HCT116 (cell line): ENCODE measurements around the gene ZBTB1. TPM values are rescaled to one million over a fixed set of nuclear protein-coding genes. Genes with fewer than 3 reads are reported as not detected.

Source experiments
- ATAC-seq: fragments of 200-7000 bp; cut with Tn5 transposase; 2 replicates; pipeline ENCODE4 v1.9.1; 2020; ENCODE audit warnings: mild to moderate bottlenecking, moderate library complexity
- BruUV-seq: library from RNA; stranded (reverse); fragments of 400-500 nt; replicated peaks from 2 replicates; lab custom pipeline; 2021; lab: Mats Ljungman, UMichigan
- CTCF ChIA-PET: fragments of 300-600 bp; sonication (Branson Sonifier 250); formaldehyde crosslinking; loops from one replicate; lab custom pipeline; 2021; ENCODE audit warnings: antibody characterized with exemption; lab: Charles Lee
- POLR2A ChIA-PET: fragments of 300-600, 350-600 bp; sonication (Branson Sonifier 250); formaldehyde crosslinking; loops from one replicate; lab custom pipeline; 2021; ENCODE audit warnings: antibody characterized with exemption; lab: Charles Lee
- RAD21 ChIA-PET, 2 experiments: fragments of 300-600 bp; sonication (Branson Sonifier 250); formaldehyde crosslinking; loops; one replicate each; lab custom pipeline; 2023; ENCODE audit warnings: low total read pairs in 2 of 2; ENCODE audit not compliant: uncharacterized antibody in 2 of 2, unreplicated experiment in 2 of 2, low non-redundant PET in 1 of 2; lab: Charles Lee
- DNase-seq: peaks from one replicate; pipeline ENCODE4 v3.0.0-alpha.2; 2010; ENCODE audit warnings: low read depth, low spot score
- H2AFZ ChIP-seq: fragments of 200-600 bp; shearing (Covaris generic), sonication (generic); 2 replicates; pipeline ENCODE4 v1.6.1; 2017; ENCODE audit warnings: low read depth, mixed run types, mixed read lengths, antibody characterized with exemption, low read length; ENCODE audit not compliant: poor library complexity, severe bottlenecking
- H3K27ac ChIP-seq: 2 replicates; pipeline ENCODE4 v1.5.1; 2012; ENCODE audit warnings: low read depth, low read length
- H3K27me3 ChIP-seq: fragments of 200-600 bp; sonication (generic); 2 replicates; pipeline ENCODE4 v1.6.1; 2016; ENCODE audit warnings: mixed run types, low read length, mixed read lengths; ENCODE audit not compliant: insufficient read depth
- H3K36me3 ChIP-seq, 2 experiments: fragments of 200-500 bp in 1 of 2; fragments of 200-600 bp in 1 of 2; sonication (Bioruptor generic) in 1 of 2; sonication (generic) in 1 of 2; 2 replicates each; pipeline versions ENCODE4 v1.5.1 to v1.6.1; 2014 to 2016; ENCODE audit warnings: low read length in 2 of 2, inconsistent platforms in 1 of 2, mixed read lengths in 1 of 2, mixed run types in 1 of 2; ENCODE audit not compliant: insufficient read depth in 2 of 2, control insufficient read depth in 1 of 2
- H3K4me1 ChIP-seq, 2 experiments: fragments of 200-600 bp in 1 of 2; sonication (generic) in 1 of 2; 2 replicates each; pipeline versions ENCODE4 v1.5.1 to v1.6.1; 2012 to 2017; ENCODE audit warnings: low read length in 2 of 2, inconsistent platforms in 1 of 2, mild to moderate bottlenecking in 1 of 2, mixed read lengths in 1 of 2, mixed run types in 1 of 2, moderate library complexity in 1 of 2; ENCODE audit not compliant: insufficient read depth in 2 of 2, control insufficient read depth in 1 of 2
- H3K4me2 ChIP-seq: fragments of 200-600 bp; sonication (generic); 2 replicates; pipeline ENCODE4 v1.6.1; 2017; ENCODE audit warnings: mixed run types, low read length, mixed read lengths
- H3K4me3 ChIP-seq, 2 experiments: fragments of 200-600 bp in 1 of 2; sonication (generic) in 1 of 2; replicated peaks in 1 of 2; 2 replicates each; pipeline ENCODE4 v1.5.1; 2011 to 2016; ENCODE audit warnings: low read length in 2 of 2, control low read depth in 1 of 2, low read depth in 1 of 2, mild to moderate bottlenecking in 1 of 2, mixed read lengths in 1 of 2, mixed run types in 1 of 2
- H3K79me2 ChIP-seq: fragments of 200-600 bp; sonication (generic); 2 replicates; pipeline ENCODE4 v1.6.1; 2017; ENCODE audit warnings: mild to moderate bottlenecking, mixed run types, low read length, moderate library complexity, mixed read lengths; ENCODE audit not compliant: insufficient read depth
- H3K9ac ChIP-seq: fragments of 200-600 bp; sonication (generic); 2 replicates; pipeline ENCODE4 v1.6.1; 2016; ENCODE audit warnings: low read length, mixed read lengths
- H3K9me2 ChIP-seq: fragments of 200-600 bp; sonication (generic), shearing (Covaris generic); 2 replicates; pipeline ENCODE4 v1.6.1; 2017; ENCODE audit warnings: mixed run types, mild to moderate bottlenecking, moderate library complexity; ENCODE audit not compliant: insufficient read depth
- H3K9me3 ChIP-seq, 2 experiments: fragments of 200-500 bp in 1 of 2; fragments of 200-600 bp in 1 of 2; sonication (Bioruptor generic) in 1 of 2; sonication (generic) in 1 of 2; 2 replicates each; pipeline ENCODE4 v1.6.1; 2014 to 2017; ENCODE audit warnings: low read length in 2 of 2, mixed read lengths in 2 of 2, inconsistent platforms in 1 of 2, low read depth in 1 of 2, mild to moderate bottlenecking in 1 of 2, mixed run types in 1 of 2, moderate library complexity in 1 of 2; ENCODE audit not compliant: control insufficient read depth in 1 of 2, insufficient read depth in 1 of 2
- H4K20me1 ChIP-seq: fragments of 200-600 bp; sonication (generic), shearing (Covaris generic); 2 replicates; pipeline ENCODE4 v1.6.1; 2017; ENCODE audit warnings: mixed run types, mild to moderate bottlenecking, moderate library complexity; ENCODE audit not compliant: insufficient read depth
- CTCF ChIP-seq, 3 experiments: fragments of 200-600 bp in 1 of 3; sonication (generic) in 1 of 3; IDR thresholded peaks in 2 of 3; conservative IDR thresholded peaks in 1 of 3; 2 replicates each; pipeline ENCODE4 v1.5.1; 2012 to 2017; ENCODE audit warnings: low read depth in 2 of 3, low read length in 2 of 3, antibody characterized with exemption in 1 of 3, borderline replicate concordance in 1 of 3, control low read depth in 1 of 3, mild to moderate bottlenecking in 1 of 3, mixed read lengths in 1 of 3, mixed run types in 1 of 3, moderate library complexity in 1 of 3; ENCODE audit not compliant: insufficient read depth in 1 of 3
- ELF1 ChIP-seq: IDR thresholded peaks from 2 replicates; pipeline ENCODE4 v1.6.1; 2012; ENCODE audit warnings: low read depth, borderline replicate concordance
- JUND ChIP-seq: IDR thresholded peaks from 2 replicates; pipeline ENCODE4 v1.6.1; 2012
- SRF ChIP-seq: IDR thresholded peaks from 2 replicates; pipeline ENCODE4 v1.6.1; 2012; ENCODE audit warnings: low read depth
- TCF7L2 ChIP-seq: IDR thresholded peaks from 2 replicates; pipeline ENCODE4 v1.7.0; 2011; ENCODE audit warnings: borderline replicate concordance, inconsistent platforms; ENCODE audit not compliant: insufficient read depth, insufficient read length; ENCODE audit errors: extremely low read depth
- ZBTB33 ChIP-seq: IDR thresholded peaks from 2 replicates; pipeline ENCODE4 v1.6.1; 2011; ENCODE audit warnings: mild to moderate bottlenecking, low read length, moderate library complexity; ENCODE audit not compliant: insufficient replicate concordance; ENCODE audit errors: extremely low read depth
- intact Hi-C: fragments of 100-400 bp; cut with micrococcal nuclease; formaldehyde crosslinking; loops from 2 replicates; pipeline ENCODE4 v1.10.0; 2022
- total RNA-seq: library from RNA; stranded (reverse); gene quantifications from one replicate; pipeline ENCODE4 v1.2.1, GENCODE V29; 2021; ENCODE audit not compliant: unreplicated experiment

Gene ZBTB1
- total RNA-seq, 1 experiment from 2014 or later: 20.6 TPM

DNA sequence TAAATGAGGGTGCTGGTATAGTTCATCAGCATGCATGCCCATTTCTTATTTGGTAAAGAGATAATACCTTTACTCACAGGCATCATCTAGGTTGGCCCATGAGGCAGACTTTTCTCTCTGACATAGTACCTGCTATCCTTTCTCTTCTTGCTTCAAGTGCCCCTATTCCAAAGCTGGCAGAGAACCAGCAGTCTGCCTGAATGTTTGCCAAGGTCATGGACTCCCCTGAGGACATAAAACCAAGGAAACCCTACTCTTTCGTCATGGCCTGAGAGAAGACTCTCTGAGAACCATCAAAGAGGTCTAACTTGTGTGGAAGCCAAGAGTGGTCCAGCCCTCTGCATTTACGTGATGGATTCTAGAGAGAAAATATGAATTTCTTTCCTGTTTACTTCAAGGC, 57.1 kb downstream of the ZBTB1 start:
- no peak overlapping the region for H3K4me2 ChIP-seq
- ATAC-seq: no peak
- H3K4me1 ChIP-seq: no peaks in the 10 kb centered on the region
- TF ChIP-seq CTCF (IDR thresholded peaks at IDR 0.05 in 2 of 3, conservative IDR thresholded peaks at IDR 0.05 in 1 of 3; ENCODE audit: borderline replicate concordance in 1 of 3, insufficient read depth in 1 of 3, low read depth in 2 of 3, low read length in 2 of 3) (no peak), SRF (no peak), JUND (no peak), ELF1 (no peak), TCF7L2 (no peak), ZBTB33 (no peak)
- ChIA-PET RAD21 (no interaction called here), POLR2A (no interaction called here), CTCF (no interaction called here)
- no peaks in the 10 kb centered on the region for H4K20me1 ChIP-seq
- BruUV-seq: no TSS peak
- no peaks in the 10 kb centered on the region for H3K36me3 ChIP-seq
- no peak for DNase-seq
- no peaks in the 10 kb centered on the region for H3K27me3 ChIP-seq
- intact Hi-C loops: no loop called here
- no peak overlapping the region for H2AFZ ChIP-seq
- no peaks in the 10 kb centered on the region for H3K9me2 ChIP-seq
- H3K27ac ChIP-seq: no peak overlapping the region
- H3K79me2 ChIP-seq: no peaks in the 10 kb centered on the region
- no peak overlapping the region for H3K4me3 ChIP-seq
- no peak overlapping the region for H3K9ac ChIP-seq
- H3K9me3 ChIP-seq: no peaks in the 10 kb centered on the region
